Measurements from ENCODE around the gene NUCB1. TPM values are rescaled to one million over a fixed set of nuclear protein-coding genes. Genes with fewer than 3 reads are reported as not detected.

NUCB1 gene
- total RNA-seq, 1 donor from 2014 or later: 97.8 TPM

DNA sequence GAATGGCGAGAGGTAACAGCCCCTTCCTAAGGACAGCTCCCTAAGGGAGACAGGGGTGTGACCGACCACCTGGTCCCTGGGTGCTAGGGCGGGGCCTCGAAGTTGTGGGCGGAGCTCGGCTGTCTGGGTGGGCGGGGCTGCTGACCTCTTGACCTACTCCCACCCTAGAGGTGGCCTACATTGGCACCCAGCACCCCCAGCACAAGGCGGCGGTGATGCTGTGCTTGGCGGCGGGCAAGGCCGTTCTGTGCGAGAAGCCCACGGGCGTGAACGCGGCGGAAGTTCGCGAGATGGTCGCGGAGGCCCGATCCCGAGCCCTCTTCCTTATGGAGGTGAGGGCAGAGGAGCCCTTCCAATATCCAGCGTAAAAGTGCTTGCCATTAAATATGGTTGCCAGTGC lies 35.8 kb downstream of the NUCB1 start:
- no peak for DNase-seq

DNA sequence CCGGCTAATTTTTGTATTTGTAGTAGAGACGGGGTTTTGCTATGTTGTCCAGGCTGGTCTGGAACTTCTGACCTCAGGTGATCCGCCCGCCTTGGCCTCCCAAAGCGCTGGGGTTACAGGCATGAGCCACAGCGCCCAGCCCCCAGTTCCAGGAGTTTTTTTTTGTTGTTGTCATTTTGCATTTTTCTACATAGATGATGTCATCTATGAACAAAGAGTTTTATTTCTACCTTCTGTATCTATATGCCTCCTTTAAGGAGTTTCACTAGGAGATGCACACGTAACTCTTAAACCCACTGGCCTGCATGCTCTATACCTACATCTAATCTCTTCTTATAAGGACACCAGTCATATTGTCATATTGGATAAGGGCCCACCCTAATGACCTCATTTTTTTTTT lies 38.1 kb downstream of the NUCB1 start:
- DNase-seq: no peak

DNA sequence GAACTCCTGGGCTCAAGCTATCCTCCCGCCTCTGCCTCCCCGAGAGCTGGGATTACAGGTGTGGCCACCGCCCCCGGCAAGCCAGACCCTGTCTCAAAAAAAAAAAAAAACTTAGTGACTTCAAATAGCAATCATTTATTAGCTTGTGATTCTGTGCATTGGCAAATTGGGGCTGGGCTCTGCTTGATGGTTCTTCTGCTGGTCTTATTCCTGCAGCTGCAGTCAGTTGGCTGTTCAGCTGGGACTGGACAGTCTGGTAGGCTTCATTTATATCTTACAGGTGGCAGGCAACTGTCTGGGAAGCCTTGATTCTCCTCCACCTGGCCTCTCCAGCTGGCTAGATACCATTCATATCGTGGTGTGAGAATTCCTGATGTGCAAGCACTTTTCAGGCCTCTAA lies 40.8 kb downstream of the NUCB1 start:
- DNase-seq: no peak

DNA sequence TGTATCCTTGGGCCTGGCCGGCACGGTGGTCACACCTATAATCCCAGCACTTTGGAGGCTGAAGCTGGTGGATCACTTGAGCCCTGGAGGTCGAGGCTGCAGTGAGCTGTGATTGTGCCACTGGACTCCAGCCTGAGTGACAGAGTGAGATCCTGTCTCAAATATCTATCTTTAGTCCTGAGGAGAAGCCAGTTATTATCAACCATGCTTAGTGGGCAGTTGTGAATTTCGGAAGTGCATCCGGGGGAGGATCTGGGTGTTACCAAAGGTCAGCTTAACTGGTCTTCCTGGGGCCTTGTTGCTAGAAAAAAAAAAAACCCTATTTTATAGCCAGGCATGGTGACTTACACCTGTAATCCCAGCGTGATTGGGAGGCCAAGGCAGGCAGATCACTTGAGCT lies 43.0 kb downstream of the NUCB1 start:
- DNase-seq: no peak

DNA sequence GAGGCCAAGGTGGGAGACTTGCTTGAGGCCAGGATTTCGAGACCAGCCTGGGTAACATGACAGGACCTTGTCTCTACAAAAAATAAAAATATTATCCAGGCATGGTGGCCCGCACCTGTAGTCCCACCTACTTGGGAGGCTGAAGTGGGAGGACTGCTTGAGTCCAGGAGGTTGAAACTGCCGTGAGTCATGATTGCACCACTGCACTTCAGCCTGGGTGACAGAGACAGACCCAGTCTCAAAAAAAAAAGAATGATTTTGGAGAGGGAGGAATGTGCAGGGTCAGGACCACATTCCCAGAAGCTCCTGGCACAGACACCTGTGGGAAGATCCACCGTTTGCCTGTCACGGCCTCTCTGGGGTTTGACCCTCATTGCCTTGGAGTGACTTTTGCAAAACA lies 45.3 kb downstream of the NUCB1 start:
- no peak for DNase-seq

DNA sequence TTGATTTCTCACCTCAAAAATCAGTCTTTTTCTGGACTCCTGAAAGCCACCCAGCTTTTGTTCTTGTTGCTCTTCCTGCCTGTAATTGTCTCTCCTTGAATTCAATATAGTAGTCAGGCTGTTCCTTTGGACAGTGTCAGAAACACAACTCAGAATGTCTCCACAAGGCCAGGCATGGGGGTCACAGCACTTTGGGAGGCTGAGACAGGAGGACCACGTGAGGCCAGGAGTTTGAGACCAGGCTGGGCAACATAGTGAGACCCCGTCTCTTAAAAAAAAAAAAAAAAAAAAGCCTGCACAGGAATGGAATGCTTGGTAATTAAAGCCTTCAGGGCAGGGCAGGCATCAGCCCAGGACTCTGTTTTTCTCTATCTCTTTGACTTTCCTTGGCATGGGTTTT lies 45.7 kb downstream of the NUCB1 start:
- DNase-seq: no peak

DNA sequence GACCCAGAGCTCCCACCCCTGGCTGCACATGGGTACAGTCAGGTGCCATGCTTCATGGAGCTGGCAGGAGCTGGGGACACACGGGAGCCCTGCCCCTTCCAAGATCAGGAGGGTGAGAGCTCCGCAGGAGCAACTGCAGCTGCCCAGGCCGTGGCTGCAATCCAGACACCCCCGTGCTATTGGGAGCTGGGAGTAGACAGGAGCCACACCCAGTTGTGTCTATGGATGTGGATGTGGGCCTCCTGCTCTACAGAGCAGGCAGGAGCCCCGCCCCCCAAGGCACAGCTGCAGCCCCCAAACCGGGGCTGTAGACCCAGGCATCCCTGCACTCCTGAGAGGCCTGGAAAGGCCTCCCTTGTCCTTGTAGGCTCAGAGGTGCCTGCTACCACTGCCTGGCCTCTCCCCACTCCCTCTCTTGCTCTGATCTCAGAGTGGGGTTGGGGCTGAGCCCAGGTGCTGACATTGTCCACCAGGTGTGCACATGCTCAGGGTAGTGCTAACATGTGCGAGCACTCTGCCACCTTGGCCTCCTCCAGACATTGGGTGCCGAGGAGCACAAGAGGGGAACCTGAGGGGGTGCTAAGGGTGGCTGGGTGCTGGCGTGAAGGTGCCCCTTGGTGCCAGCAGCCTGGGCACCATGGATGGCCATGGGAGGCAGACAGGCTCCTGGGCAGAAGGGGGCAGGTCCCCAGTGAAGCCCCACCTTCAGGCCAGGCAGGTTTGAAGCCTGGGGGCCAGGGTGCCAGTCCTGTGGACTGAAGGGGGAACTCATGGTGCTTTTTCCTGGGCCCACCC lies 46.5 kb downstream of the NUCB1 start:
- no peak for DNase-seq

DNA sequence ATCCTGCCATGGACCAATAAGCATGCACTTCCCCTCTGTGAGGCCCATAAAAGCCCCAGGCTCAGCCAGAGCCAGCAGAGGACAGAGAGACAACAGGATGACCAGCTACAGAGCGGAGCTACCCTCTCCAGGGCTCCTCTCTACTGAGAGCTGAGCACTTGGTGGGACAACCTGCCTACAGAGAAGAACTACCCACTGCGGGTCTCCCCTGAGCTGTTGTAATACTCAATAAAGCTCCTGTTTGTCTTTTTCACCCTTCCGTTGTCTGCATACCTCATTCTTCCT lies 47.1 kb downstream of the NUCB1 start:
- DNase-seq: no peak

DNA sequence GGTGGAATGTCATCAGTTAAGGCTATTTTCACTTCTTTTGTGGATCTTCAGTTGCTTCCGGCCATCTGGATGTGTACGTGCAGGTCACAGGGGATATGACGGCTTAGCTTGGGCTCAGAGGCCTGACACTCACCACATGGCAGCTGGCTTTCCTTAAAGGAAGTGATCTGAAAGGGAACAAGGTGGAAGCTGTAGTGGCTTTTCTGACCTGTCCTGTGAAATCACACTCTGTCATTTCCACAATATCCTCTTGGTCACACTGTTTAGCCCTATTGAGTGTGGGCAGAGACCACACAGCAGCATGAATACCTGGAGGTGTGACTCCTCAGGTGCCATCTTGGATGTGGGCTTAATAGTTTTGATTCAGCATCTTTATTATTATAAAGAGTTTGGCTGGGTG lies 50.0 kb downstream of the NUCB1 start:
- DNase-seq: no peak

DNA sequence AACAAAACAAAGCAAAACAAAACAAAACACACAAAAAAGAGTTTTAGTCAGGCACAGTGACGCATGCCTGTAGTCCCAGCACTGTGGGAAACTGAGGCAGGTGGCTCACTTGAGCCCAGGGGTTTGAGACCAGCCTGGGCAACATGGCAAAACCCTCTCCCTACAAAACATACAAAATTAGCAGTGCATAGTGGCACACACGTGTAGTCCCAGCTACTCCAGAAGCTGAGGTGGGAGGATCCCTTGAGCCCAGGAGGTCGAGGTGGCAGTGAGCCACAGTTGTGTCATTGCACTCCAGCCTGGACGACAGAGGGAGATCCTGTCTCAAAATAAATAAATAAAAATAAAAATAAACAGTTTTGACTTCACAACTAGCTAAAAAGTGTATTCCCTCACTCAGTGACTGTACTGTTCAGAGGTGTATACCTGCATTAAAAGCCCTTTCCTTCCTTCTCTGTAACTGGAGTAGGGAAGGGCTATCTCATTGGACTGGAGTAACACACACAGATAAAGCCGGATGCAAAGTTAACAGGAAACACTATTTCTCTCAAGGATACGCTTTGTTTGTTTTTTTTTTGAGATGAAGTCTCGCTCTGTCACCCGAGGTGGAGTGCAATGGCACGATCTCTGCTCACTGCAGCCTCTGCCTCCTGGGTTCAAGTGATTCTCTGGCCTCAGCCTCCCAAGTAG lies 50.9 kb downstream of the NUCB1 start:
- DNase-seq: no peak

DNA sequence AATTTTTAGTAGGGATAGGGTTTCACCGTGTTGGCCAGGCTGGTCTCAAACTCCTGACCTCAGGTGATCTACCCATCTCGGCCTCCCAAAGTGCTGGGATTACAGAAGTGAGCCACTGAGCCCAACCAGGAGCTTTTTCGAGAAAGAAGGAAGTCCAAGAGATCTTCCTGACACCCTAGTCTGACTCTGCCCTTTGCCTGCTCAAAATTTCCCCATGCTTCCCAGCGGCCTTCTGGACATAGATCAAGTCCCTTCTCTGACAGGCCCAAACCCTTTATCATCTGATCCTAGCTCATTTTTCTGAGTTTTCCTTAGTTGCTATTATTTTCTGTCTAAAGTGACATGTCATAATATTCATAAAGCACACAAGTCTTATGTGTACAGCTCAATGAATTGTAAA lies 53.0 kb downstream of the NUCB1 start:
- no peak for DNase-seq

DNA sequence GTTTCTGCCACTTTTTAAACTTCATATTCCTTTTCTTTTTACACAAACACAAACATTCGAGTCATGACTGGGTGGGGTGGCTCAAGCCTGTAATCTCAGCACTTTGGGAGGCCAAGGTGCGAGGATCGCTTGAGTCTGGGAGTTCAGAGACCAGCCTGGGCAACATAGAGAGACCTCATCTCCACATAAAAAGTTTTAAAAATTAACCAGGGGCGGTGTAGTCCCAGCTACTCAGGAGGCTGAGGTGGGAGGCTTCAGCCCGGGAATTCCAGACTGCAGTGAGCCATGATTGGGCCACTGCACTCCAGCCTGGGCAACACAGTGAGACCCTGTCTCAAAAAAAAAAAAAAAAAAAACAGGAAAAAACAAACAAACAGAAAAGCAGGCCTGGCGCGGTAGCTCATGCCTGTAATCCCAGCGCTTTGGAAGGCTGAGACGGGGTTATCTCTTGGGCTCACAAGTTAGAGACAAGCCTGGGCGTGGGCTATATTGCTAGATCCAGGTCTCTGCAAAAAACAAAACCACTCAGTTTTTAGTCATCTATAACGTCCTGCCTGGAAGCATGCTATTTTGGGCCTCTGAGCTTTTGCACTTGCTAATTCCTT lies 54.0 kb downstream of the NUCB1 start:
- no peak for DNase-seq

DNA sequence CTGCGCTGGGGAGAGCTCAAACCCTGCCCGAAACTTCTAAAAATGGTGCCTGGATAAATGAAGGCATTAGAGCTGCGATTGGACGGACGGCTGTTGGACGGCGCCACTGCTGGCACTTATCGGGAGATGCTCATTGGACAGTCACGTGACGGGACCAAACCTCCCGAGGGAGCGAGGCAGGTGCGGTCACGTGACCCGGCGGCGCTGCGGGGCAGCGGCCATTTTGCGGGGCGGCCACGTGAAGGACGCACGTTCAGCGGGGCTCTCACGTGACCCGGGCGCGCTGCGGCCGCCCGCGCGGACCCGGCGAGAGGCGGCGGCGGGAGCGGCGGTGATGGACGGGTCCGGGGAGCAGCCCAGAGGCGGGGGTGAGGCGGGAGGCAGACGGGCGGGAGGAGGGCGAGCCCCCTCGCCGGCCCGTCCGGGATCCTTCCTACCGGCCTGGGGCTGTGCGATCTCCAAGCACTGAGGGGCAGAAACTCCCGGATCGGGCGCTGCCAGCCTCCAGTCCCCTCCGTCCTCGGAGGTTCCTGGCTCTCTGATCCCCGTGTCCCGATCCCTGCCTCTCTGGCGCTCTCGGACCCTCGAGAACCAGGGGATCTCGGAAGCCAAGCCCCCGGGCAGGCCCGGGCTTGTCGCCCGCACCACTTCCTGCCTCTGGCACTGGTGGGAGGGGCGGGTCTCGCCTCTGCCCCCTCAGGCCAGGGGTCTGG lies 54.6 kb downstream of the NUCB1 start, which contains the start of gene BAX:
BAX (plus strand) TSS at position 281 of the 713 bp plus-strand sequence; CDS start at position 335, 54 bp downstream.
- DNase-seq: peak; percentile 92

DNA sequence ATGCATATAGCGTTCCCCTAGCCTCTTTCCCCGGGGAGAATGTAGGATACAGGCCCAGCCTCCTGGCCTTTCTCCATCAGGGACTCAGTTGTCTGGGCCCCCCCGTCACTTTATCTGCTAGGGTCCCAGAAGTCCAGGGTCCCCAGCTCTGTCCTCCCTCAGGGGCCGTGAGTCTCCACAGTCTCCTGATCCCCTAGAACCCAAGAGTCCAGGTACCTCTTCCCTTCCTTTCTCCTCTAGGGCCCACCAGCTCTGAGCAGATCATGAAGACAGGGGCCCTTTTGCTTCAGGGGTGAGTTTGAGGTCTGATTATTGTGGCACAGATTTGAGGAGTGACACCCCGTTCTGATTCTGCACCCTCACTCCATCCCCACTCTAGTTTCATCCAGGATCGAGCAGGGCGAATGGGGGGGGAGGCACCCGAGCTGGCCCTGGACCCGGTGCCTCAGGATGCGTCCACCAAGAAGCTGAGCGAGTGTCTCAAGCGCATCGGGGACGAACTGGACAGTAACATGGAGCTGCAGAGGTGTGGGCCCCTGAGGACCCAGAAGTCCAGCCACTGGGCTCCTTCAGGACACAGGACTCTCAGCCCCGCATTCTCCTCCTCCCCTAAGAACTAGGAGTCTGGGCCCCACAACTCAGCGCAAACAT lies 55.3 kb downstream of the NUCB1 start:
- DNase-seq: no peak

DNA sequence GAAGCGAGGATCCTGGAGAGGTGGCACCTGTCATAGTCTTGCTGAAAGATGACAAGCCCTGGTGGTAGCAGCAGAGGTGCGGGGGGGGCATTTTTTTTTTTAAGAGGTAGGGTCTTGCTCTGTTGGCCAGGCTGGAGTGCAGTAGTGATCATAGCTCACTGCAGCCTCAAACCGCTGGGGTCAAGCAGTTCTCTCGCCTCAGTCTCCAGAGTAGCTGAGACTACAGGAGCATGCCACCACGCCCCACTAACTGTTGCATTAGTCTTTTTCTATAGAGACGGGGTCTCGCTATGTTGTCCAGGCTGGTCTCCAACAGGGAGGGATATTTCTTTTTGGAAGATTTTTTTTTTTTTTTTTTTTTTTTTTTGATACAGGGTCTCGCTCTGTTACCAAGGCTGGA lies 57.9 kb downstream of the NUCB1 start:
- no peak for DNase-seq

DNA sequence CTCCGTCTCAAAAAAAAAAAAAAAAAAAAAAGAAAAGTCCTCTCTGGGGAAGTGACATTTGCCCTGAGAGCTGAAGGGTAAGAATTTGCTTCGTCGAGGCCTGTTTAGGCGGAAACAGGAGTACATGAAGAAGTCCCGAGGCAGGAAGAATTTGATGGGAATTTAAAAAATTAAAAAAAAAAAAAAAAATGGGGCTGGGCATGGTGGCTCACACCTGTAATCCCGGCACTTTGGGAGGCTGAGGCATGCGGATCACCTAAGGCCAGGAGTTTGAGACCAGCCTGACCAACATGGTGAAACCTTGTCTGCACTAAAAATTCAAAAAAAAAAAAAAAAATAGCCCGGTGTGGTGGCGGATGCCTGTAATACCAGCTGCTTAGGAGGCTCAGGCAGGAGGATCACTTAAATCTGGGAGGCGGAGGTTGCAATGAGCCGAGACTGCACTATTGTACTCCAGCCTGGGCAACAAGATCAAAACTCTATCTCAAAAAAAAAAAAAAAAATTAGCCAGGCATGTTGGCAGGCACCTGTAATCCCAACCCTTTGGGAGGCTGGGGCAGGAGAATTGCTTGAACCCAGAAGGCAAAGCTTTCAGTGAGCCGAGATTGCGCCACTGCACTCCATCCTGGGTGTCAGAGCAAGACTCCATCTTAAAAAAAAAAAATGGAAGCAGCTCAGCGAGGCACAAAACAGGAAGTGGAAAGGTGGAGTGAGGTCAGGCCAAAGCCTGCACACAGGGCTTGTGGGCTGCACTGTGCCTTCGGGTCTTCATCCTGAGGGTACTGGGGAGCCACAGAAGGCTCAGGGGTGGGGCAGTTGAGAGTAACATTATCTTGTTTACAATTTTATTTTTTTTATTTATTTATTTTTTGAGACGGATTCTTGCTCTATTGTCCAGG lies 59.5 kb downstream of the NUCB1 start:
- DNase-seq: no peak

DNA sequence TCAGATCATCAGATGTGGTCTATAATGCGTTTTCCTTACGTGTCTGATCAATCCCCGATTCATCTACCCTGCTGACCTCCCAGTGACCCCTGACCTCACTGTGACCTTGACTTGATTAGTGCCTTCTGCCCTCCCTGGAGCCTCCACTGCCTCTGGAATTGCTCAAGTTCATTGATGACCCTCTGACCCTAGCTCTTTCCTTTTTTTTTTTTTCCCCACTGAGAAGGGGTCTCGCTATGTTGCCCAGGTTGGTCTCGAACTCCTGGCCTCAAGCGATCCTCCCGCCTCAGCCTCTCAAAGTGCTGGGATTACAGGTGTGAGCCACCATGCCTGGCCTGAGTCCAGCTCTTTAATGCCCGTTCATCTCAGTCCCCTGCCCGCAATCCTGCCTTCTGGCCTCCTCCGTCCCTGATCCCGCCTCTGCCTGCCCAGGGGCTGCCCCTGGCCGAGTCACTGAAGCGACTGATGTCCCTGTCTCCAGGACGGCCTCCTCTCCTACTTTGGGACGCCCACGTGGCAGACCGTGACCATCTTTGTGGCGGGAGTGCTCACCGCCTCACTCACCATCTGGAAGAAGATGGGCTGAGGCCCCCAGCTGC lies 61.0 kb downstream of the NUCB1 start:
- DNase-seq: no peak

DNA sequence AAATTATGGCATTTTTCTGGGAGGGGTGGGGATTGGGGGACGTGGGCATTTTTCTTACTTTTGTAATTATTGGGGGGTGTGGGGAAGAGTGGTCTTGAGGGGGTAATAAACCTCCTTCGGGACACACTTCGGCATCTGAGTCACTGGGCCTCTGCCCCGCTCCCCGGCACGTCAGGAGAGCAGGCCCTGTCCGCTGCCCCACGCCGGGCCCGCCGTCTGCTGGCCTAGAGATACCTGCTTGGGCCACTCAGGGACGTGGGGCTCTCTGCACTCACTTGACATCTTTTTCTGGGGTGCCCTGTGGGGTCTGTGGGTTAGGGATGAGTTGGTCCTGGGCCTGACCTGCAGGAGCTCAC lies 61.5 kb downstream of the NUCB1 start:
- DNase-seq: no peak

DNA sequence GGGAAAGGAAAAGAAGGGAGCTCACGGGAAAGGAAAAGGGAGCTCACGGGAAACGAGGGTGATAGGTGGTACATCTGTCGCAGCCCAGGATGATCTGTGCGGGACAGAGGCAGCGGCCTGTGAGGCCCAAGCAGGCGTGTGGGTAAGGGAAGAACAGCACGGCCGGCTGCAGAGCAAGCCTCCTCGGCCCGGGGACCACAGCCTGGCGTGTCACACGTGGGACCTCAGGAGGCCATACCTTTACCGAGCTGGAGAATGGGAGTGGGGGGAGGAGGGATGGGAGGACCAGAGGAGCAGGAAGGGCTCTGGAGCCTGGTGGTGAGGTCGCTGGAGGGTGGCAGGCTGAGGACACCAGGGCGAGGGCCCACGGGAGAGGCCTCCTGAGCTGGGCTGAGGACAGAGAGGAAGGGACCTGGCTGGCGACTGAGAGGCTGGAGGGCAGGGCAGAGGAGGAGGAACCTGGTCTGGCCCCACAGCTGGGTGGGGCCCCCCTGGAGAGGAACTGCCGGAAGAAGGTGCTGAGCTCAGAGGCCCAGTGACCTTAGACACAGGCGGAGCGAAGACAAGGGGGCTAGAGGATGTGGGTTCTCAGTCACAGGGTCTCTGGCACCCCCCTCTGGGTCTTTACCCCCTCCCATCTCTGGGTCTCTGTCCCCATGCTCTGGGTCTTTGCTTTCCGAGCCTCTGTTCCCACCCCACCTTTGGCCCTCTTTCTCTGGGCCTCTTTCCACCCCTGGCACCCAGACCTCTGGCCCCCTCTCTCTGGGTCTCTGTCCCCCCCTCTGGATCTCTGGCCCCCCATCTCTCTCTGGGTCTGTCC lies 62.1 kb downstream of the NUCB1 start:
- DNase-seq: no peak

DNA sequence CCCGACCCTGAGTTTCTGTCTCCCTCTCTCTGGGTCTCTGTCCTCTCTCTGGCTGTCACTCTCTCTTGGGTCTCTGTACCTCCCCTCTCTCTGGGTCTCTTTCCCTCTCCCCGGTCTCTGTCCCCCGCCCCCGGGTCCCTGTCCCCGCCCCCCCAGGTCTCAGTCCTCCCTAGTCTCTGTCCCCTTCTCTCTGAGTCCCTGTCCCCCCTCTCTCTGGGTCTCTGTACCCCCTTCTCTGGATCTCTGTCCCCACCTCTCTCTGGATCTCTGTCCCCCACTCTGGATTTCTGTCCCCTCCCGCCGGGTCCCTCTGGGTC lies 62.7 kb downstream of the NUCB1 start:
- DNase-seq: no peak

Measured in skin of body (tissue), 2 donors.